ENCODE measurements around the gene EML4. TPM values are rescaled to one million over a fixed set of nuclear protein-coding genes. Genes with fewer than 3 reads are reported as not detected.
A peak's percentile ranks its signal among the peaks of the same experiment; 100 is the strongest.
"Not testable (repeated sequence)": the region's sequence is repeated elsewhere in the genome, so short reads cannot be mapped to it uniquely, and the experiment has no call there.

EML4 gene
- total RNA-seq, 4 donors from 2014 or later: 11.6 to 29.8 (median 22.4) TPM

DNA sequence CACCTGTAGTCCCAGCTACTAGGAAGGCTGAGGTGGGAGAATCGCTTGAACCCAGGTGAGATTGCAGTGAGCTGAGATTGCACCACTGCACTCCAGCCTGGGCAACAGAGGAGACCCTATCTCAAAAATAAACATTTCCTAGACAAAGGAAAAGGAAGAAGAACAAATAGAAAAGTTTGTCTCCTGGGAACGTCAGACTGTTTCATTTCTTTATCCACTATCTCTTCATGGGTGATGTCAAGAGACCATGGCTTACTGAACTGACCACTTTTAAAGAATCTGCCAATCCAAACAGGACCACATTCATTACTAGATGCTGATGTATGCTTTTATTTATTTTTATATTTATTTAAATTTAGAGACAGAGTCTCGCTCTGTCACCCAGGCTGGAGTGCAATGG is 165.1 kb downstream of the EML4 start:
- H3K36me3 ChIP-seq: peaks cover 5 to 97% (median 21%) of the 10 kb centered on the region in 3 donors
- 88 to 93% methylated on average over 3 of the region's 3 CpGs for WGBS, 2 donors
- intact Hi-C loops (cut with DNase I): no loop called here

DNA sequence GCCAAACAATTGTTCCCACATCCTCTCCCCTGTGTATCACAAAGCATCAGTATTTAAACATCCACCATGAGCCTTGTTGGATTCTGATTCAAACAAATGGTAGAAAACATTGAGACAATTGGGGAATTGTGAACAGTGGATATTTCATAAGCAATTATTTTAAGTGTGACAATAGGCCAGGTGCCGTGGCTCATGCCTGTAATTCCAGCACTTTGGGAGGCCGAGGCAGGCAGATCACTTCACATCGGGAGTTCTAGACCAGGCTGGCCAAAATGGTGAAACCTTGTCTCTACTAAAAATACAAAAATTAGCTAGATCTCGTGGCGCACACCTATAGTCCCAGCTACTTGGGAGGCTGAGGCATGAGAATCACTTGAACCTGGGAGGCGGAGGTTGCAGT is 165.7 kb downstream of the EML4 start:
- H3K9me3 ChIP-seq; intact Hi-C loops (cut with DNase I); H3K27ac ChIP-seq; DNase-seq; H3K27me3 ChIP-seq; H3K4me1 ChIP-seq; H3K4me3 ChIP-seq: not testable (repeated sequence)
- WGBS, 2 donors: 88 to 97% methylated on average over 6 of the region's 6 CpGs
- peaks cover 5 to 97% (median 19%) of the 10 kb centered on the region in 3 donors for H3K36me3 ChIP-seq

More for the DNA sequence above, 165.1 kb downstream of the EML4 start:
- H3K27ac ChIP-seq: no peak overlapping the region
- TF ChIP-seq, protein P1, sequence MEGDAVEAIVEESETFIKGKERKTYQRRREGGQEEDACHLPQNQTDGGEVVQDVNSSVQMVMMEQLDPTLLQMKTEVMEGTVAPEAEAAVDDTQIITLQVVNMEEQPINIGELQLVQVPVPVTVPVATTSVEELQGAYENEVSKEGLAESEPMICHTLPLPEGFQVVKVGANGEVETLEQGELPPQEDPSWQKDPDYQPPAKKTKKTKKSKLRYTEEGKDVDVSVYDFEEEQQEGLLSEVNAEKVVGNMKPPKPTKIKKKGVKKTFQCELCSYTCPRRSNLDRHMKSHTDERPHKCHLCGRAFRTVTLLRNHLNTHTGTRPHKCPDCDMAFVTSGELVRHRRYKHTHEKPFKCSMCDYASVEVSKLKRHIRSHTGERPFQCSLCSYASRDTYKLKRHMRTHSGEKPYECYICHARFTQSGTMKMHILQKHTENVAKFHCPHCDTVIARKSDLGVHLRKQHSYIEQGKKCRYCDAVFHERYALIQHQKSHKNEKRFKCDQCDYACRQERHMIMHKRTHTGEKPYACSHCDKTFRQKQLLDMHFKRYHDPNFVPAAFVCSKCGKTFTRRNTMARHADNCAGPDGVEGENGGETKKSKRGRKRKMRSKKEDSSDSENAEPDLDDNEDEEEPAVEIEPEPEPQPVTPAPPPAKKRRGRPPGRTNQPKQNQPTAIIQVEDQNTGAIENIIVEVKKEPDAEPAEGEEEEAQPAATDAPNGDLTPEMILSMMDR (IDR thresholded peaks at IDR 0.05): no peak
- TF ChIP-seq POLR2A (IDR thresholded peaks at IDR 0.05): no peak
- no peak for DNase-seq
- no peaks in the 10 kb centered on the region for H3K27me3 ChIP-seq
- no peaks in the 10 kb centered on the region for H3K4me1 ChIP-seq
- no peaks in the 10 kb centered on the region for H3K9me3 ChIP-seq
- no peak overlapping the region for H3K4me3 ChIP-seq

DNA sequence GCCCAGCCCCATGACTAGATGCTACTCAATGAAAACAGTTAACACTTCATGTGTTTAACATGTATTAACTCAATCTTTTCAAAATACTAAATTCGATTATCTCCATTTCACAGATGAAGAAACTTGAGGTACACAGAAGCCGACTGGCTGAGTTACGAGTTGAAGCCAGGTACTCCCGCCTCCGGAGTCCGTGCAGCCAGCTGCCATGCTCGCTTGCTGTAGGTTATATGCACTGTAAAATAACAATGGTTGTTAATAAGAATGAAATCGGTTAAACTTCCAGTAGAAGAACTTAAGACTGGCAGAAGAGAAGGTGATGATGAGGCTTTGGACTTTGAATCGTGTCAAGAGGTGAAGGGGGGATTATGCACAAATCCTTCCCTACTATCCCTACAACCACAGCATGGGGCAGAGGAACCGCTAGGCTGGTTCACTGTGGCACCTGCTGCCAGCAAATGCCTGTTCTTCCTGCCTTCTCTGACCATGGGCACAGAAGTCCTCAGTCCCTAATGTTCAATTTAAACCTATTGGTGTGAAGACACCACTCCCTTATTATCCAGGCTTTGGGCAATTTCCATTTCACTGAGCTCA is 166.5 kb downstream of the EML4 start:
- no peak for DNase-seq
- Histone ChIP-seq H3K9me3 (no peaks in the 10 kb centered on the region), H3K27me3 (no peaks in the 10 kb centered on the region), H3K36me3 (peaks cover 5 to 97% (median 17%) of the 10 kb centered on the region in 3 donors), H3K4me3 (no peak overlapping the region), H3K27ac (no peak overlapping the region), H3K4me1 (no peaks in the 10 kb centered on the region)
- TF ChIP-seq, protein P1 (IDR thresholded peaks at IDR 0.05): no peak
- no peak for TF ChIP-seq POLR2A (IDR thresholded peaks at IDR 0.05)
- intact Hi-C loops (cut with DNase I): no loop called here
- 92 to 95% methylated on average over 10 of the region's 10 CpGs for WGBS, 2 donors

- WGBS, 2 donors: 89 to 100% methylated on average over 5 to 8 of the region's 9 CpGs
- no peaks in the 10 kb centered on the region for H3K27me3 ChIP-seq
- no peaks in the 10 kb centered on the region for H3K9me3 ChIP-seq
- intact Hi-C loops (cut with DNase I): no loop called here
- DNase-seq: no peak
- H3K4me3 ChIP-seq: no peak overlapping the region
- H3K36me3 ChIP-seq: peaks cover 5 to 97% (median 21%) of the 10 kb centered on the region in 3 donors
- TF ChIP-seq, protein P1 (IDR thresholded peaks at IDR 0.05): no peak
- TF ChIP-seq POLR2A (IDR thresholded peaks at IDR 0.05): no peak
- H3K4me1 ChIP-seq: no peaks in the 10 kb centered on the region
- H3K27ac ChIP-seq: no peak overlapping the region
These were observed 167.3 kb downstream of the EML4 start for GRCh38 chr2:42336361-42336965.

DNA sequence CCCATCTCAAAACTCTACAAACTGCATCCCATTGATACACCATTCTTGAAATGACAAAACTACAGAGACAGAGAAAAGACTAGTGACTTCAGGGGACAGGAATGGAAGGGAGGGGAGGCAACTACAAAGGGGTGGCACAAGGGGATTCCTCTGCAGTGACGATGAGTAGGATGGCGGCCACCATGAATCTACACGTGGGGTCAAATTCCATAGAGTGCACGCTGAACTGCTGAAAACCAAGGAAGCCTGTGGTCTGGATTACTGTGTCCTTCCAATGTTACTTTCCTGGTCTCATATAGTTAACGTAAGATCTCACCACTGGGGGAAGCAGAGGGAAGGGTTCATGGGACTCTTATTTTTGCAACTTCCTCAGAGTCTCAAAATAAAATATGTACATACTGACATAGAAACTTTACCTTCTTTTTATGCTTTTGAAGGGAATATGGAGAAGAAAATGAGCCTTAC is 168.2 kb downstream of the EML4 start:
- Histone ChIP-seq H3K9me3 (no peaks in the 10 kb centered on the region), H3K27ac (no peak overlapping the region), H3K36me3 (peaks cover 5 to 91% (median 21%) of the 10 kb centered on the region in 3 donors), H3K4me1 (peaks cover 0 to 8% (median 2%) of the 10 kb centered on the region in 3 donors), H3K4me3 (no peak overlapping the region), H3K27me3 (no peaks in the 10 kb centered on the region)
- WGBS, 2 donors: 89% methylated on average over 5 of the region's 5 CpGs
- DNase-seq: no peak
- intact Hi-C loops (cut with DNase I): no loop called here
- no peak for TF ChIP-seq POLR2A (IDR thresholded peaks at IDR 0.05)
- TF ChIP-seq, protein P1 (IDR thresholded peaks at IDR 0.05): peak in 1 of 6 experiments; percentile 9
